ENCODE data around the gene TBKBP1. TPM values are rescaled to one million over a fixed set of nuclear protein-coding genes. Genes with fewer than 3 reads are reported as not detected.
"Not testable (repeated sequence)": the region's sequence is repeated elsewhere in the genome, so short reads cannot be mapped to it uniquely, and the experiment has no call there.

The TBKBP1 gene
- total RNA-seq, 1 donor from 2014 or later = 14.8 TPM

- no peaks in the 10 kb centered on the region for H3K36me3 ChIP-seq
- peaks cover 86% of the 10 kb centered on the region for H3K27me3 ChIP-seq (ENCODE audit: low read depth)
- H3K4me1 ChIP-seq = peaks cover 8% of the 10 kb centered on the region
- no peak for TF ChIP-seq CTCF (IDR thresholded peaks at IDR 0.05; ENCODE audit: borderline replicate concordance)
- intact Hi-C loops (cut with micrococcal nuclease) = no loop called here
- no peak overlapping the region for H3K27ac ChIP-seq (replicated peaks)
- H3K4me3 ChIP-seq = no peak overlapping the region
- H3K9me3 ChIP-seq (replicated peaks) = no peaks in the 10 kb centered on the region
- DNase-seq = no peak
Observed at GRCh38 chr17:47738178-47738577, 44.2 kb downstream of the TBKBP1 start.

DNA sequence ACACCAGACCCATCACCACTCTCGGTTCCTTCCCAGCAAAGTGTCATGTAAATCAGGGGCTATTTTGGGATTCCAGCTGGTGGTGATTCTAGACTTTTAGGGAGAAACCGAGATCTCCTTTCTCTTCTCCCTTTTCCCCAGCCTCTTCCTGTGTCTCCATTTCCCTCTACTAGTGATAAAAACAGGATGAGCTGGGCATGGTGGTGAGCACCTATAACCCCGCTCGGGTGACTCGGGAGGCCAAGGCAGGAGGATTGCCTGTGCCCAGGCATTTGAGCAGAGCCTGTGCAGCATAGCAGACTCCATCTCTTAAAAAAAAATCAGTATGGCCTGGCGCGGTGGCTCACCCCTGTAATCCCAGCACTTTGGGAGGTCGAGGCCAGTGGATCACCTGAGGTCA lies 45.2 kb downstream of the TBKBP1 start:
- Histone ChIP-seq H3K36me3 (no peaks in the 10 kb centered on the region), H3K4me3 (no peak overlapping the region), H3K27ac (replicated peaks) (no peak overlapping the region), H3K9me3 (replicated peaks) (no peaks in the 10 kb centered on the region), H3K27me3 (ENCODE audit: low read depth) (peaks cover 86% of the 10 kb centered on the region), H3K4me1 (no peaks in the 10 kb centered on the region)
- TF ChIP-seq CTCF (IDR thresholded peaks at IDR 0.05; ENCODE audit: borderline replicate concordance) = no peak
- DNase-seq = no peak
- intact Hi-C loops (cut with micrococcal nuclease) = no loop called here

DNA sequence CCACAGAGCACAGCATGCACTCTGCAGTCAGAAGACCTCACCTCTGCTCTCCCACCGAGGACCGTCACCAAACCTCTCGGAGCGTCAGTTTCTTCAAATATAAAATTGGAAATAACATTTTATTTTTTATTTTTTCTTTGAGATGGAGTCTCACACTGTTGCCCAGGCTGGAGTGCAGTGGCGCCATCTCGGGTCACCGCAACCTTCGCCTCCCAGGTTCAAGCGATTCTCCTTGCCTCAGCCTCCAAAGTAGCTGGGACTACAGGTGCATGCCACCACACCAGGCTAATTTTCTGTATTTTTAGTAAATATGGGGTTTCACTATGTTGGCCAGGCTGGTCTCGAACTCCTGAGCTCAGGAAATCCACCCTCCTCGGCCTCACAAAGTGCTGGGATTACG lies 46.0 kb downstream of the TBKBP1 start:
- H3K4me1 ChIP-seq; H3K4me3 ChIP-seq; H3K27ac ChIP-seq (replicated peaks); DNase-seq; intact Hi-C loops (cut with micrococcal nuclease); H3K36me3 ChIP-seq; H3K9me3 ChIP-seq (replicated peaks): not testable (repeated sequence)
- peaks cover 88% of the 10 kb centered on the region for H3K27me3 ChIP-seq (ENCODE audit: low read depth)

GRCh38 chr17:47741109-47741792 lies 47.3 kb downstream of the TBKBP1 start:
- Histone ChIP-seq H3K4me3 (no peak overlapping the region), H3K36me3 (no peaks in the 10 kb centered on the region), H3K27ac (replicated peaks) (no peak overlapping the region), H3K9me3 (replicated peaks) (no peaks in the 10 kb centered on the region), H3K4me1 (no peaks in the 10 kb centered on the region), H3K27me3 (ENCODE audit: low read depth) (peaks cover 88% of the 10 kb centered on the region)
- intact Hi-C loops (cut with micrococcal nuclease) = no loop called here
- no peak for TF ChIP-seq CTCF (IDR thresholded peaks at IDR 0.05; ENCODE audit: borderline replicate concordance)
- no peak for DNase-seq

- TF ChIP-seq CTCF (IDR thresholded peaks at IDR 0.05; ENCODE audit: borderline replicate concordance) = no peak
- Histone ChIP-seq H3K9me3 (replicated peaks) (no peaks in the 10 kb centered on the region), H3K36me3 (no peaks in the 10 kb centered on the region), H3K4me1 (no peaks in the 10 kb centered on the region), H3K27me3 (ENCODE audit: low read depth) (peaks cover 88% of the 10 kb centered on the region), H3K4me3 (no peak overlapping the region), H3K27ac (replicated peaks) (no peak overlapping the region)
- intact Hi-C loops (cut with micrococcal nuclease) = no loop called here
- DNase-seq = no peak
Observed at GRCh38 chr17:47741793-47742145, 47.8 kb downstream of the TBKBP1 start.

GRCh38 chr17:47742319-47743181 lies 48.6 kb downstream of the TBKBP1 start:
- no peak for DNase-seq

More at GRCh38 chr17:47742319-47743181, 48.6 kb downstream of the TBKBP1 start:
- H3K4me1 ChIP-seq = no peaks in the 10 kb centered on the region
- intact Hi-C loops (cut with micrococcal nuclease) = no loop called here
- peaks cover 87% of the 10 kb centered on the region for H3K27me3 ChIP-seq (ENCODE audit: low read depth)
- no peak overlapping the region for H3K27ac ChIP-seq (replicated peaks)
- peak; percentile 39 for TF ChIP-seq CTCF (IDR thresholded peaks at IDR 0.05; ENCODE audit: borderline replicate concordance)
- H3K36me3 ChIP-seq = no peaks in the 10 kb centered on the region
- no peak overlapping the region for H3K4me3 ChIP-seq
- no peaks in the 10 kb centered on the region for H3K9me3 ChIP-seq (replicated peaks)
